GM19372 (cell line): ENCODE data around the gene ITGB3.
A peak's percentile ranks its signal among the peaks of the same experiment; 100 is the strongest.
"Not testable (repeated sequence)": the region's sequence is repeated elsewhere in the genome, so short reads cannot be mapped to it uniquely, and the experiment has no call there.

Experiments used
- ATAC-seq: cut with Tn5 transposase; IDR thresholded peaks from one replicate; pipeline ENCODE4 v1.9.1; 2021; ENCODE audit warnings: mild to moderate bottlenecking, low read depth, moderate library complexity; ENCODE audit not compliant: unreplicated experiment

Gene ITGB3

GRCh38 chr17:47253541-47254402 lies at the start of gene ITGB3:
TSS of gene ITGB3 (plus strand) at chr17:47253827. CDS start at chr17:47253862, 35 bp downstream.
- peak; percentile 87 for ATAC-seq

GRCh38 chr17:47203984-47204721 lies 49.5 kb upstream of the ITGB3 start:
- no peak for ATAC-seq

- peak; percentile 51 for ATAC-seq
Measured at GRCh38 chr17:47204722-47205418, 48.8 kb upstream of the ITGB3 start.

GRCh38 chr17:47205419-47205963 lies 48.1 kb upstream of the ITGB3 start:
- peak; percentile 36 for ATAC-seq

GRCh38 chr17:47207143-47208067 lies 46.2 kb upstream of the ITGB3 start:
- no peak for ATAC-seq

GRCh38 chr17:47208744-47209488 lies 44.7 kb upstream of the ITGB3 start, which contains the start of gene MYL4:
TSS of gene MYL4 (plus strand) at chr17:47209348. CDS start at chr17:47209423, 75 bp downstream.
- no peak for ATAC-seq

- no peak for ATAC-seq
Measured at GRCh38 chr17:47209499-47209898, 44.1 kb upstream of the ITGB3 start.

- no peak for ATAC-seq
Measured at GRCh38 chr17:47210105-47210504, 43.5 kb upstream of the ITGB3 start.

- no peak for ATAC-seq
Measured at GRCh38 chr17:47210779-47211178, 42.8 kb upstream of the ITGB3 start.

- no peak for ATAC-seq
Measured at GRCh38 chr17:47212458-47212857, 41.2 kb upstream of the ITGB3 start.

- no peak for ATAC-seq
Measured at GRCh38 chr17:47213540-47213939, 40.1 kb upstream of the ITGB3 start.

GRCh38 chr17:47214931-47215330 lies 38.7 kb upstream of the ITGB3 start:
- ATAC-seq = no peak

GRCh38 chr17:47216821-47217220 lies 36.8 kb upstream of the ITGB3 start:
- not testable (repeated sequence) for ATAC-seq

- not testable (repeated sequence) for ATAC-seq
Measured at GRCh38 chr17:47217279-47217678, 36.3 kb upstream of the ITGB3 start.

GRCh38 chr17:47218896-47219430 lies 34.7 kb upstream of the ITGB3 start:
- no peak for ATAC-seq

GRCh38 chr17:47219621-47220475 lies 33.8 kb upstream of the ITGB3 start:
- ATAC-seq = no peak

GRCh38 chr17:47220531-47220999 lies 33.1 kb upstream of the ITGB3 start:
- ATAC-seq = no peak

GRCh38 chr17:47221154-47221553 lies 32.5 kb upstream of the ITGB3 start:
- ATAC-seq = no peak
